Uterus (tissue), 4 donors: ENCODE measurements around the gene FXYD4. TPM values are rescaled to one million over a fixed set of nuclear protein-coding genes. Genes with fewer than 3 reads are reported as not detected.

Source experiments
- DNase-seq, 2 donors: peaks; one replicate each; pipeline ENCODE4 v3.0.0-alpha.2; 2019 to 2020
- H3K27ac ChIP-seq, 2 donors: fragments of 200-600 bp; sonication (generic); 1 replicate in 1 of 2; 2 replicates in 1 of 2; pipeline ENCODE4 v1.5.1; 2016 to 2018
- H3K27me3 ChIP-seq, 2 donors: fragments of 200-600 bp; sonication (generic); one replicate each; pipeline ENCODE4 v1.5.1; 2018 to 2019; ENCODE audit warnings: control low read depth in 1 of 2
- H3K36me3 ChIP-seq, 2 donors: fragments of 200-600 bp; sonication (generic); one replicate each; pipeline ENCODE4 v1.5.1; 2019; ENCODE audit warnings: control low read depth in 1 of 2
- H3K4me1 ChIP-seq, 2 donors: fragments of 200-600 bp; sonication (generic); one replicate each; pipeline ENCODE4 v1.5.1; 2018 to 2019; ENCODE audit warnings: control low read depth in 1 of 2
- H3K4me3 ChIP-seq, 2 donors: fragments of 200-600 bp; sonication (generic); 1 replicate in 1 of 2; 2 replicates in 1 of 2; pipeline ENCODE4 v1.5.1; 2018 to 2019; ENCODE audit warnings: mild to moderate bottlenecking in 1 of 2
- H3K9me3 ChIP-seq, 2 donors: fragments of 200-600 bp; sonication (generic); one replicate each; pipeline ENCODE4 v1.5.1; 2019; ENCODE audit warnings: control low read depth in 1 of 2
- POLR2A ChIP-seq, 2 donors: fragments of 450-650 bp; IDR thresholded peaks; one replicate each; pipeline ENCODE4 v1.6.1; 2016; ENCODE audit warnings: antibody characterized with exemption in 2 of 2, mild to moderate bottlenecking in 1 of 2, moderate library complexity in 1 of 2
- intact Hi-C: fragments of 100-400 bp; cut with DNase I; formaldehyde crosslinking; loops from one replicate; pipeline ENCODE4 v1.15.1; 2023; ENCODE audit warnings: low total_unique reads
- total RNA-seq, 4 donors: library from RNA; depleted of rRNA in 3 of 4; stranded (reverse); fragments of >200 nt in 3 of 4; gene quantifications; one replicate each; pipeline versions ENCODE4 v1.1.0 to v1.2.4, GENCODE V29; 2014 to 2023
- TF ChIP-seq, protein P1 (sequence below), 4 experiments: fragments of 200-600 bp in 2 of 4; fragments of 450-650 bp in 2 of 4; sonication (generic) in 2 of 4; IDR thresholded peaks; one replicate each; pipeline ENCODE4 v1.5.1; 2016 to 2019; ENCODE audit warnings: antibody characterized with exemption in 4 of 4, mild to moderate bottlenecking in 2 of 4, moderate library complexity in 1 of 4
- donor health status: DM: yes; HTN: yes; CAD: no.

FXYD4 gene
- total RNA-seq, 4 donors from 2014 or later, result not detected

DNA sequence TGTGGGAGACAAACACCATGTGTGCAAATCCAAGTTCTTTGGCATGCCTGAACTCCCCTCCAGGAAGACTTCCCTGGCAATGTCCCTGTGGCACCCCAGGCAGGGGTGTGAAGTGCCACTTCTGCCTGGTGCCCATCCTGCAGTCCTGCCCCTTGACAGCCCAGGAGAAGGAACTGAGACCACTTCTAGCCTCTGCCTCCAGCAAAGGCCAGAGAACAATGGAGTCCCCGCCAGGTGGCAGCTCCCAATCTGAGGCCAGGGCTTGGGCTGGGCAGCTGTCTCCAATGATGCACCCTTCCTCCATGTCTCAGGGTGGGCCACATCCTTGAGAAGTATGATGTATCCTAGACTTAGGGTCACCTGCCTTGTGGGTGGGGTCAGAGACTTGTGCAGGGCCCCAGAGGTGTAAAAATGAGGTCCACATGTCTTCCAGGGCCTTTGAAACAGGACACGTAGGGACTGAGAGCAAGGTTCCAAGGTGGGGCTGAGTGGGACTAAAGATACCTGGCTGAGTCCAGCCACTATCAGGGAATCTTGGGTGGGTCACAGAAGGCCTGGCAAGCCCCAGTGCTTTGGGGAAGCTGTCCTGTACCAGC, 5.5 kb downstream of the FXYD4 start:
- no peaks in the 10 kb centered on the region for H3K9me3 ChIP-seq
- no peak overlapping the region for H3K27ac ChIP-seq
- H3K4me3 ChIP-seq, result no peak overlapping the region
- intact Hi-C loops, result no loop called here
- no peaks in the 10 kb centered on the region for H3K36me3 ChIP-seq
- no peaks in the 10 kb centered on the region for H3K4me1 ChIP-seq
- no peak for DNase-seq
- H3K27me3 ChIP-seq, result no peaks in the 10 kb centered on the region
- TF ChIP-seq, protein P1, sequence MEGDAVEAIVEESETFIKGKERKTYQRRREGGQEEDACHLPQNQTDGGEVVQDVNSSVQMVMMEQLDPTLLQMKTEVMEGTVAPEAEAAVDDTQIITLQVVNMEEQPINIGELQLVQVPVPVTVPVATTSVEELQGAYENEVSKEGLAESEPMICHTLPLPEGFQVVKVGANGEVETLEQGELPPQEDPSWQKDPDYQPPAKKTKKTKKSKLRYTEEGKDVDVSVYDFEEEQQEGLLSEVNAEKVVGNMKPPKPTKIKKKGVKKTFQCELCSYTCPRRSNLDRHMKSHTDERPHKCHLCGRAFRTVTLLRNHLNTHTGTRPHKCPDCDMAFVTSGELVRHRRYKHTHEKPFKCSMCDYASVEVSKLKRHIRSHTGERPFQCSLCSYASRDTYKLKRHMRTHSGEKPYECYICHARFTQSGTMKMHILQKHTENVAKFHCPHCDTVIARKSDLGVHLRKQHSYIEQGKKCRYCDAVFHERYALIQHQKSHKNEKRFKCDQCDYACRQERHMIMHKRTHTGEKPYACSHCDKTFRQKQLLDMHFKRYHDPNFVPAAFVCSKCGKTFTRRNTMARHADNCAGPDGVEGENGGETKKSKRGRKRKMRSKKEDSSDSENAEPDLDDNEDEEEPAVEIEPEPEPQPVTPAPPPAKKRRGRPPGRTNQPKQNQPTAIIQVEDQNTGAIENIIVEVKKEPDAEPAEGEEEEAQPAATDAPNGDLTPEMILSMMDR (IDR thresholded peaks at IDR 0.05), result no peak
- TF ChIP-seq POLR2A (IDR thresholded peaks at IDR 0.05), result no peak

DNA sequence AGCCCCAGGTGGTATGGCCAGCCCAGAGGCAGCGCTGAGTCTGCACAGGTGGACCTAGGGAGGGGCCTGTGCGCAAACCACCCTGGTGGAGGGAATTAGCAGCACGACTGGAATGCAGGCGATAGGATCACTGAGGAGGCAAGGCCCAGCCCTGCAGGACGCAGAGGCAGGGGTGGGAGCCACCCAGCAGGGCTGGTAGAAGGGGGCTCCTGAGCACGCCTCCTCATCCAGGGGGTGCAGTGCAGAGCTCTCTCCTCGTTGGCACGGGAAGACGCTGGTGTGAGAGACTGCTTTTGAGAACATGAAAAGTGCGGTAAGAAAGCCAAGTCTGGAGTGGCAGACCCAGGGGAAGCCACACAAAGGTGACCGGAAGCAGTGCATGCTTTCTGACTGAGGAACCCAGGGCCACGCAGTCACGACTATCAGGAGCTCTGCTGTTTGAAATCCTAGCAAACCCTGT, 6.0 kb downstream of the FXYD4 start:
- H3K27me3 ChIP-seq, result no peaks in the 10 kb centered on the region
- H3K4me3 ChIP-seq, result no peak overlapping the region
- no peak for DNase-seq
- H3K27ac ChIP-seq, result no peak overlapping the region
- no peaks in the 10 kb centered on the region for H3K9me3 ChIP-seq
- intact Hi-C loops, result no loop called here
- no peak for TF ChIP-seq POLR2A (IDR thresholded peaks at IDR 0.05)
- TF ChIP-seq, protein P1 (IDR thresholded peaks at IDR 0.05), result no peak
- H3K36me3 ChIP-seq, result no peaks in the 10 kb centered on the region
- H3K4me1 ChIP-seq, result no peaks in the 10 kb centered on the region

DNA sequence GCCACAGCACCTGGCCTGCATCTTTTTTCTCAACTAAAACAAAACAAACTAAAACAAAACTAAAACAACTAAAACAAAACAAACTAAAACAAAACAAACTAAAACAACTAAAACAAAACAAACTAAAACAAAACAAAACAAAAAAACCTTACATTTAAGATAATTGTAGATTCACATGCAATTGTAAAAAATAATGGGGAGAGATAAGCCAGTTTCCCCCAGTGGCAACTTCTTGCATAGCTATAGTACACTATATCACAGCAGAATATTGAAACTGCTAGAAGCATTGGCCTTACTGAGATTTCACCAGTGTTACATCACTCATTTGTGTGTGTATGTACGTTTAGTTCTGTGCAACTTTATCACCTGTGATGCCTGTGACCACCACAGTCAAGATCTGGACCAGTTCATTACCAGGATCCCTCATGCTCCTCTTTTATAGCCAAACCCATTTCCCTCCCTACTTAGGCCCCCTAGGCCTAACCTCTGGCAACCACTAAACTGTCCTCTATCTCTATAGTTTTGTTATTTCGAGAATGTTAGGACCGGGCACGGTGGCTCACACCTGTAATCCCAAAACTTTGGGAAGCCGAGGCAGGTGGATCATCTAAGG, 9.3 kb downstream of the FXYD4 start:
- no peak overlapping the region for H3K27ac ChIP-seq
- H3K27me3 ChIP-seq, result no peaks in the 10 kb centered on the region
- H3K9me3 ChIP-seq, result no peaks in the 10 kb centered on the region
- intact Hi-C loops, result no loop called here
- no peak overlapping the region for H3K4me3 ChIP-seq
- DNase-seq, result no peak
- TF ChIP-seq, protein P1 (IDR thresholded peaks at IDR 0.05), result no peak
- TF ChIP-seq POLR2A (IDR thresholded peaks at IDR 0.05), result no peak
- no peaks in the 10 kb centered on the region for H3K4me1 ChIP-seq
- no peaks in the 10 kb centered on the region for H3K36me3 ChIP-seq

DNA sequence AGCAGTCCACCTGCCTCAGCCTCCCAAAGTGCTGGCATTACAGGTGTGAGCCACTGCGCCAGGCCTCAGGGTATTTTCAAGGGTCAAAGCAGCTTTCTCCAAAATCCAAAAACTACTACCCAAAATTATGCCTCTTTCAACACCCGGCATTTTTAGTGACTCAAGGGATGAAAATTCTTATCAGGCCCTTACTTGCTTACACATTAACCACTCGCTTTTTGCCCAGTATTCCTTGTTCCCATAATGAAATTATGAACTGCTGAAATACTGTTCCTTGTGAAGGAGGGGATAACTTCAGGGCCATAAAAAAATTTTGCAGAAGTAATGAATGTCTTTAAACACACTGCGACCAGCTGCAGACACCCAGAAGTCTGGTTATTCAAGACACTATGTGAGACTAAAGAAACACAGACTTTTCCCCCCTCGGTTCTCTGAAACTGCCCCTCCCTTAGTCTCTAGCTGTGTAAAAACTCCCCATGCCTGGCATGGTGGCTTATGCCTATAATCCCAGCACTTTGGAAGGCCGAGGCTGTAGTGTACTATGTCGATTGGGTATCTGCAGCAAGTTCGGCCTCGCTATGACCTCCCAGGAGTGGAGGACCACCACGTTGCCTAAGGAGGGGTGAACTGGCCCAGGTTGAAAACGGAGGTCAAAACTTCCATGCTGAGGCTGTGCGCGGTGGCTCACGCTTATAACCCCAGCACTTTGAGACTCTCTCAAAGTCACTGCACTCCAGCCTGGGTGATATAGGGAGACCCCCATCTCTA, 12.0 kb downstream of the FXYD4 start:
- Histone ChIP-seq H3K27me3 (no peaks in the 10 kb centered on the region), H3K9me3 (no peaks in the 10 kb centered on the region), H3K27ac (no peak overlapping the region), H3K4me1 (no peaks in the 10 kb centered on the region), H3K36me3 (no peaks in the 10 kb centered on the region), H3K4me3 (no peak overlapping the region)
- TF ChIP-seq, protein P1 (IDR thresholded peaks at IDR 0.05), result no peak
- TF ChIP-seq POLR2A (IDR thresholded peaks at IDR 0.05), result no peak
- intact Hi-C loops, result no loop called here
- DNase-seq, result no peak
